ENCODE results near the gene SLC5A10.

DNA sequence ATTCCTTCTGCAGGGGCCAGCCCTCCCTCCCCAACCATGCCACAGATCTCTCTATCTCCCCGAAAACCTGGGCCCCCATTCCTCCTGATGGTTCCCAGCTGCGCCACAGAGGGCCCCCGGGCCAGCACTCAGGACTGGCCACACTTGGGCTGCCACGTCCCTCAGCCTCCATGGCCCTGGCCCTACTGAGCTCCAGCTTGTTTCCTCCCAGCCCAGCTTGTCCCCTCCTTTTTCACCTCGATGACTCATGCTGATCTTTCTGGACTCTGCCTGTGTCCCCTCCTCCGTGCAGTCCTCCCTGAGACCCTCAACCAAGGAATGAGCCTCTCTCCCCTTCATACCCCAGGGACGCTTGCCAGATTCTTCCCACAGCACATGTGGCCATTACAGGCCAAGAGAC, 63.5 kb downstream of the SLC5A10 start:
- TF ChIP-seq GABPA (IDR thresholded peaks at IDR 0.05; ENCODE audit: low read depth), result no peak
- TF ChIP-seq, protein P1, sequence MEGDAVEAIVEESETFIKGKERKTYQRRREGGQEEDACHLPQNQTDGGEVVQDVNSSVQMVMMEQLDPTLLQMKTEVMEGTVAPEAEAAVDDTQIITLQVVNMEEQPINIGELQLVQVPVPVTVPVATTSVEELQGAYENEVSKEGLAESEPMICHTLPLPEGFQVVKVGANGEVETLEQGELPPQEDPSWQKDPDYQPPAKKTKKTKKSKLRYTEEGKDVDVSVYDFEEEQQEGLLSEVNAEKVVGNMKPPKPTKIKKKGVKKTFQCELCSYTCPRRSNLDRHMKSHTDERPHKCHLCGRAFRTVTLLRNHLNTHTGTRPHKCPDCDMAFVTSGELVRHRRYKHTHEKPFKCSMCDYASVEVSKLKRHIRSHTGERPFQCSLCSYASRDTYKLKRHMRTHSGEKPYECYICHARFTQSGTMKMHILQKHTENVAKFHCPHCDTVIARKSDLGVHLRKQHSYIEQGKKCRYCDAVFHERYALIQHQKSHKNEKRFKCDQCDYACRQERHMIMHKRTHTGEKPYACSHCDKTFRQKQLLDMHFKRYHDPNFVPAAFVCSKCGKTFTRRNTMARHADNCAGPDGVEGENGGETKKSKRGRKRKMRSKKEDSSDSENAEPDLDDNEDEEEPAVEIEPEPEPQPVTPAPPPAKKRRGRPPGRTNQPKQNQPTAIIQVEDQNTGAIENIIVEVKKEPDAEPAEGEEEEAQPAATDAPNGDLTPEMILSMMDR (IDR thresholded peaks at IDR 0.05; ENCODE audit: insufficient read depth, low read length), result no peak
